Measurements from ENCODE around the gene SHC2. TPM values are rescaled to one million over a fixed set of nuclear protein-coding genes. Genes with fewer than 3 reads are reported as not detected.
"Not testable (repeated sequence)": the region's sequence is repeated elsewhere in the genome, so short reads cannot be mapped to it uniquely, and the experiment has no call there.

SHC2 gene
- total and polyA plus RNA-seq, 2 experiments from 2014 or later: 50.8 to 111 TPM

- Histone ChIP-seq H3K79me2 (no peaks in the 10 kb centered on the region), H3K27me3 (no peaks in the 10 kb centered on the region), H2AFZ (no peak overlapping the region), H3K4me3 (no peak overlapping the region), H3K9me3 (ENCODE audit: low read depth) (no peaks in the 10 kb centered on the region), H3K27ac (no peak overlapping the region), H3K9me2 (replicated peaks; ENCODE audit: insufficient read depth) (no peaks in the 10 kb centered on the region), H3K4me2 (no peak overlapping the region), H4K20me1 (ENCODE audit: insufficient read depth, poor library complexity, severe bottlenecking) (no peaks in the 10 kb centered on the region), H3K4me1 (ENCODE audit: insufficient read depth) (peaks cover 4% of the 10 kb centered on the region), H3K36me3 (replicated peaks; ENCODE audit: insufficient read depth, low read depth) (no peaks in the 10 kb centered on the region)
- WGBS (ENCODE audit: low lambda C conversion rate, missing lambda C conversion rate): 66% methylated on average over 20 of the region's 20 CpGs
- TF ChIP-seq EZH2 (IDR thresholded peaks at IDR 0.05; ENCODE audit: borderline replicate concordance) (no peak), EZH2phosphoT487 (IDR thresholded peaks at IDR 0.05; ENCODE audit: low read depth, severe bottlenecking, unreplicated experiment) (no peak)
- TF ChIP-seq, protein P1, sequence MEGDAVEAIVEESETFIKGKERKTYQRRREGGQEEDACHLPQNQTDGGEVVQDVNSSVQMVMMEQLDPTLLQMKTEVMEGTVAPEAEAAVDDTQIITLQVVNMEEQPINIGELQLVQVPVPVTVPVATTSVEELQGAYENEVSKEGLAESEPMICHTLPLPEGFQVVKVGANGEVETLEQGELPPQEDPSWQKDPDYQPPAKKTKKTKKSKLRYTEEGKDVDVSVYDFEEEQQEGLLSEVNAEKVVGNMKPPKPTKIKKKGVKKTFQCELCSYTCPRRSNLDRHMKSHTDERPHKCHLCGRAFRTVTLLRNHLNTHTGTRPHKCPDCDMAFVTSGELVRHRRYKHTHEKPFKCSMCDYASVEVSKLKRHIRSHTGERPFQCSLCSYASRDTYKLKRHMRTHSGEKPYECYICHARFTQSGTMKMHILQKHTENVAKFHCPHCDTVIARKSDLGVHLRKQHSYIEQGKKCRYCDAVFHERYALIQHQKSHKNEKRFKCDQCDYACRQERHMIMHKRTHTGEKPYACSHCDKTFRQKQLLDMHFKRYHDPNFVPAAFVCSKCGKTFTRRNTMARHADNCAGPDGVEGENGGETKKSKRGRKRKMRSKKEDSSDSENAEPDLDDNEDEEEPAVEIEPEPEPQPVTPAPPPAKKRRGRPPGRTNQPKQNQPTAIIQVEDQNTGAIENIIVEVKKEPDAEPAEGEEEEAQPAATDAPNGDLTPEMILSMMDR (IDR thresholded peaks at IDR 0.05; ENCODE audit: poor library complexity): peak; percentile 7
- DNase-seq (ENCODE audit: low spot score): no peak
These were observed 21.6 kb upstream of the SHC2 start for GRCh38 chr19:482186-483041.

- 100% methylated on average over 2 of the region's 3 CpGs for WGBS (ENCODE audit: low lambda C conversion rate, missing lambda C conversion rate)
- not testable (repeated sequence) for H3K4me1 ChIP-seq (ENCODE audit: insufficient read depth); H3K79me2 ChIP-seq; H2AFZ ChIP-seq; H3K9me3 ChIP-seq (ENCODE audit: low read depth); H3K36me3 ChIP-seq (replicated peaks; ENCODE audit: insufficient read depth, low read depth); H3K27me3 ChIP-seq; H3K4me3 ChIP-seq; H3K9me2 ChIP-seq (replicated peaks; ENCODE audit: insufficient read depth); H3K27ac ChIP-seq; H4K20me1 ChIP-seq (ENCODE audit: insufficient read depth, poor library complexity, severe bottlenecking); H3K4me2 ChIP-seq; DNase-seq (ENCODE audit: low spot score)
These were observed 20.3 kb upstream of the SHC2 start for GRCh38 chr19:481100-481499.

DNA sequence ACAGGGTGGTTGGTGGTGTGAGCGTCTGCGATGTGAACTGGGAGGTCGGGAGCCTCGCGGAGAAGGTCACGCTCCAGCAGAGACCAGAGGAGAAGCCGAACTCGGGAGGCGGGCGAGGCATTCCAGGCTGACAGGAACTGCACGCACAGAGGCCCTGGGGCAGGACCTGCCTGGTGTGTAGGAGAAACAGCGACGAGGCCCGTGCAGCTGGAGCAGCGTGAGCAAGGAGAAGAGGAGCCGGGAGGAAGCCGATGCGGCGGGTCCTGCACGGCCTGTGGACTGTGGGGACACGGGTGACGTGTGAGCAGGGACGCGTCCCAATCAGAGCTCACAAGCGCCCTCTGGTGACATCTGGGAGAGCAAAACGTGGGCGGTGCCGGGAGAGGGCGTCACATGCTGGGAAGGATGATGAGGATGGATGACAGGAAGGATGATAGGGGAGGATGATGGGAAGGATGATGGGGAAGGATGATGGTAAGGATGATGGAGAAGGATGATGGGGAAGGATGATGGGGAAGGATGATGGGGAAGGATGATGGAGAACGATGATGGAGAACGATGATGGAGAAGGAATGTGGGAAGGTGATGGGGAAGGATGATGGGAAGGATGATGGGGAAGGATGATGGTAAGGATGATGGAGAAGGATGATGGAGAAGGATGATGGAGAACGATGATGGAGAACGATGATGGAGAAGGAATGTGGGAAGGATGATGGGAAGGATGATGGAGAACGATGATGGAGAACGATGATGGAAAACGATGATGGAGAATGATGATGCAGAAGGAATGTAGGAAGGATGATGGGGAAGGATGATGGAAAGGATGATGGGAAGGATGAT lies 19.4 kb upstream of the SHC2 start:
- DNase-seq (ENCODE audit: low spot score): peak; percentile 86
- Histone ChIP-seq H3K27ac (peak overlapping the region; percentile 30), H3K27me3 (no peaks in the 10 kb centered on the region), H3K9me2 (replicated peaks; ENCODE audit: insufficient read depth) (no peaks in the 10 kb centered on the region), H3K4me3 (no peak overlapping the region), H3K9me3 (ENCODE audit: low read depth) (no peaks in the 10 kb centered on the region), H4K20me1 (ENCODE audit: insufficient read depth, poor library complexity, severe bottlenecking) (no peaks in the 10 kb centered on the region), H3K36me3 (replicated peaks; ENCODE audit: insufficient read depth, low read depth) (no peaks in the 10 kb centered on the region), H3K4me2 (peak overlapping the region; percentile 74), H2AFZ (peak overlapping the region; percentile 59), H3K4me1 (ENCODE audit: insufficient read depth) (peaks cover 4% of the 10 kb centered on the region), H3K79me2 (no peaks in the 10 kb centered on the region)
- 36% methylated on average over 34 of the region's 36 CpGs for WGBS (ENCODE audit: low lambda C conversion rate, missing lambda C conversion rate)
- no peak for TF ChIP-seq EZH2 (IDR thresholded peaks at IDR 0.05; ENCODE audit: borderline replicate concordance)
- TF ChIP-seq, protein P1 (IDR thresholded peaks at IDR 0.05; ENCODE audit: poor library complexity): peak; percentile 66

DNA sequence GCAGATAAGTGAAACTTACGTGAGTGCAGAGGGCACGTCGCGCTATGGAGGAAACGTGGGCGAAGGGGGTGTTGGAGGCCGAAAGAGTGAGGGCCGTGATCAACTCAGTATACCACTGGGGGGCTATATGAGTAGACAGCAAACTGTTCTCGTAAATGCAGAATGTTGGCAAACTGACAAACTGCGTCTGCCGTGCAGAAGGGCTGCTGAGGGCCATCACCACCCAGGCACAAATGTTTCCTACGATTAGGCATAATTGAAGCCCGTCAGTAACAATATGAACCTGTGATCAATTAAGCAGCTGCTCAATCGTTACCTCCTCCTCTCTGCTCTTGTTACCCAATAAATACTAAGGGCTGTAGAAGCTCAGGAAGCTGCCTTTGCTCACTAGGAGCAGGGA lies 18.1 kb upstream of the SHC2 start:
- Histone ChIP-seq H3K9me2 (replicated peaks; ENCODE audit: insufficient read depth) (no peaks in the 10 kb centered on the region), H3K4me3 (no peak overlapping the region), H3K36me3 (replicated peaks; ENCODE audit: insufficient read depth, low read depth) (no peaks in the 10 kb centered on the region), H3K4me2 (no peak overlapping the region), H3K9me3 (ENCODE audit: low read depth) (no peaks in the 10 kb centered on the region), H3K27me3 (no peaks in the 10 kb centered on the region), H3K4me1 (ENCODE audit: insufficient read depth) (peaks cover 4% of the 10 kb centered on the region), H4K20me1 (ENCODE audit: insufficient read depth, poor library complexity, severe bottlenecking) (no peaks in the 10 kb centered on the region), H3K27ac (no peak overlapping the region), H2AFZ (no peak overlapping the region), H3K79me2 (no peaks in the 10 kb centered on the region)
- 53% methylated on average over 14 of the region's 14 CpGs for WGBS (ENCODE audit: low lambda C conversion rate, missing lambda C conversion rate)
- DNase-seq (ENCODE audit: low spot score): no peak
- no peak for TF ChIP-seq EZH2 (IDR thresholded peaks at IDR 0.05; ENCODE audit: borderline replicate concordance)
- TF ChIP-seq EZH2phosphoT487 (IDR thresholded peaks at IDR 0.05; ENCODE audit: low read depth, severe bottlenecking, unreplicated experiment): no peak
- TF ChIP-seq, protein P1 (IDR thresholded peaks at IDR 0.05; ENCODE audit: poor library complexity): no peak

Data from hepatocyte (in vitro differentiated cells).